HEK293 (cell line): ENCODE measurements around the gene SLC35F4.

ENCODE experiments used
- CTCF ChIA-PET: fragments of 350-600 bp; formaldehyde crosslinking; extraction: SDS; loops from one replicate; lab custom pipeline; 2021; ENCODE audit warnings: antibody characterized with exemption; lab: Yijun Ruan, JAX
- POLR2A ChIA-PET: fragments of 300-600 bp; formaldehyde crosslinking; extraction: SDS; loops from one replicate; lab custom pipeline; 2020; ENCODE audit warnings: antibody characterized with exemption, inconsistent platforms; lab: Yijun Ruan, JAX
- H3K27ac ChIP-seq: fragments of 200-500 bp; sonication (Bioruptor generic); 2 replicates; pipeline ENCODE4 v1.5.1; 2014; ENCODE audit warnings: low read depth, low read length, control low read depth, inconsistent platforms; ENCODE audit errors: extremely low read depth
- H3K36me3 ChIP-seq, 2 experiments: fragments of 200-500 bp in 1 of 2; sonication (Bioruptor generic) in 1 of 2; 1 replicate in 1 of 2; 2 replicates in 1 of 2; pipeline ENCODE4 v1.5.1; 2014 to 2017; ENCODE audit warnings: inconsistent platforms in 2 of 2, low read length in 2 of 2; ENCODE audit not compliant: control insufficient read depth in 2 of 2, insufficient read depth in 1 of 2
- H3K4me1 ChIP-seq: fragments of 200-500 bp; sonication (Bioruptor generic); 2 replicates; pipeline ENCODE4 v1.5.1; 2014; ENCODE audit warnings: mild to moderate bottlenecking, low read length, inconsistent platforms; ENCODE audit not compliant: control insufficient read depth, insufficient read depth
- H3K4me3 ChIP-seq: 2 replicates; pipeline ENCODE4 v1.5.1; 2011; ENCODE audit warnings: low read depth, mild to moderate bottlenecking, control low read depth, low read length, moderate library complexity
- H3K9me3 ChIP-seq: fragments of 200-500 bp; sonication (Bioruptor generic); 2 replicates; pipeline ENCODE4 v1.5.1; 2014; ENCODE audit warnings: low read depth, low read length, inconsistent platforms; ENCODE audit not compliant: control insufficient read depth, insufficient read depth
- HOXC10 ChIP-seq: sonication (generic); formaldehyde crosslinking; IDR thresholded peaks from 2 replicates; pipeline ENCODE4 v1.8.1; 2023; ENCODE audit warnings: mild to moderate bottlenecking, missing genetic modification reagents
- MEIS1 ChIP-seq: sonication (generic); formaldehyde crosslinking; IDR thresholded peaks from 2 replicates; pipeline ENCODE4 v1.8.1; 2022; ENCODE audit warnings: missing genetic modification reagents, mild to moderate bottlenecking, borderline replicate concordance
- SALL2 ChIP-seq: fragments of 450-650 bp; formaldehyde crosslinking; IDR thresholded peaks from 2 replicates; pipeline ENCODE4 v1.5.0; 2017; ENCODE audit warnings: missing biosample characterization, mild to moderate bottlenecking, missing genetic modification characterization, borderline replicate concordance
- SP3 ChIP-seq: fragments of 450-650 bp; formaldehyde crosslinking; IDR thresholded peaks from 2 replicates; pipeline ENCODE4 v1.5.1; 2016; ENCODE audit warnings: missing biosample characterization, missing genetic modification characterization
- SP7 ChIP-seq: fragments of 450-650 bp; formaldehyde crosslinking; IDR thresholded peaks from 2 replicates; pipeline ENCODE4 v1.5.1; 2016; ENCODE audit warnings: missing biosample characterization, missing genetic modification characterization
- ZBTB49 ChIP-seq: fragments of 450-650 bp; formaldehyde crosslinking; IDR thresholded peaks from 2 replicates; pipeline ENCODE4 v1.5.1; 2016; ENCODE audit warnings: missing biosample characterization, missing genetic modification characterization, low read depth
- ZFP37 ChIP-seq: fragments of 450-650 bp; formaldehyde crosslinking; IDR thresholded peaks from 2 replicates; pipeline ENCODE4 v1.5.1; 2016; ENCODE audit warnings: missing biosample characterization, missing genetic modification characterization
- ZNF18 ChIP-seq: fragments of 450-650 bp; formaldehyde crosslinking; IDR thresholded peaks from 2 replicates; pipeline ENCODE4 v1.5.1; 2016; ENCODE audit warnings: missing biosample characterization, missing genetic modification characterization
- ZNF24 ChIP-seq: fragments of 450-650 bp; formaldehyde crosslinking; IDR thresholded peaks from 2 replicates; pipeline ENCODE4 v1.5.1; 2016; ENCODE audit warnings: missing biosample characterization, missing genetic modification characterization
- ZNF248 ChIP-seq: fragments of 450-650 bp; formaldehyde crosslinking; IDR thresholded peaks from 2 replicates; pipeline ENCODE4 v1.5.1; 2017; ENCODE audit warnings: missing biosample characterization, missing genetic modification characterization
- ZNF280C ChIP-seq: fragments of 450-650 bp; formaldehyde crosslinking; IDR thresholded peaks from 2 replicates; pipeline ENCODE4 v1.5.1; 2016; ENCODE audit warnings: missing biosample characterization, missing genetic modification characterization
- ZNF280D ChIP-seq: fragments of 450-650 bp; formaldehyde crosslinking; IDR thresholded peaks from 2 replicates; pipeline ENCODE4 v1.5.1; 2016; ENCODE audit warnings: missing biosample characterization, missing genetic modification characterization
- ZNF391 ChIP-seq: fragments of 450-650 bp; formaldehyde crosslinking; IDR thresholded peaks from 2 replicates; pipeline ENCODE4 v1.5.1; 2016; ENCODE audit warnings: low read depth, missing biosample characterization, missing genetic modification characterization, borderline replicate concordance
- ZNF398 ChIP-seq: fragments of 450-650 bp; formaldehyde crosslinking; IDR thresholded peaks from 2 replicates; pipeline ENCODE4 v1.5.1; 2017; ENCODE audit warnings: missing biosample characterization, missing genetic modification characterization
- ZNF416 ChIP-seq: fragments of 450-650 bp; formaldehyde crosslinking; IDR thresholded peaks from 2 replicates; pipeline ENCODE4 v1.5.1; 2016; ENCODE audit warnings: missing biosample characterization, missing genetic modification characterization
- ZNF518A ChIP-seq: fragments of 450-650 bp; formaldehyde crosslinking; conservative IDR thresholded peaks from 2 replicates; pipeline ENCODE4 v1.5.1; 2016; ENCODE audit warnings: low read depth, missing biosample characterization, missing genetic modification characterization
- ZNF558 ChIP-seq: fragments of 450-650 bp; formaldehyde crosslinking; IDR thresholded peaks from 2 replicates; pipeline ENCODE4 v1.5.1; 2016; ENCODE audit warnings: missing biosample characterization, missing genetic modification characterization
- ZNF670 ChIP-seq: fragments of 450-650 bp; formaldehyde crosslinking; IDR thresholded peaks from 2 replicates; pipeline ENCODE4 v1.5.1; 2016; ENCODE audit warnings: missing biosample characterization, missing genetic modification characterization, low read depth
- ZNF768 ChIP-seq: fragments of 450-650 bp; formaldehyde crosslinking; IDR thresholded peaks from 2 replicates; pipeline ENCODE4 v1.5.1; 2018; ENCODE audit warnings: missing biosample characterization, mild to moderate bottlenecking, missing genetic modification characterization

SLC35F4 gene

GRCh38 chr14:57785058-57785457, 80.8 kb downstream of the SLC35F4 start:
- Histone ChIP-seq H3K27ac (no peak overlapping the region), H3K36me3 (no peaks in the 10 kb centered on the region), H3K4me1 (no peaks in the 10 kb centered on the region), H3K9me3 (no peaks in the 10 kb centered on the region), H3K4me3 (no peak overlapping the region)
- ChIA-PET POLR2A (no interaction called here), CTCF (no interaction called here)
- TF ChIP-seq ZNF558 (tag by site-specific recombination) (no peak), ZNF280D (no peak), ZNF670 (tag by site-specific recombination) (no peak), SP3 (no peak), ZNF768 (tag by site-specific recombination) (no peak), SALL2 (tag by site-specific recombination) (no peak), MEIS1 (CRISPR knock-in tag) (no peak), ZNF280C (tag by site-specific recombination) (no peak), ZBTB49 (no peak), ZNF24 (tag by site-specific recombination) (no peak), ZNF398 (no peak), ZNF391 (tag by site-specific recombination) (no peak), SP7 (tag by site-specific recombination) (no peak), ZNF416 (no peak), ZNF518A (no peak), ZNF248 (tag by site-specific recombination) (no peak), ZFP37 (tag by site-specific recombination) (no peak), HOXC10 (no peak), ZNF18 (no peak)
